H9 (cell line): ENCODE measurements around the gene SFRP2. TPM values are rescaled to one million over a fixed set of nuclear protein-coding genes. Genes with fewer than 3 reads are reported as not detected.
A peak's percentile ranks its signal among the peaks of the same experiment; 100 is the strongest.

ENCODE experiments used
- DNase-seq: peaks from one replicate; pipeline ENCODE4 v3.0.0-alpha.2; 2017
- H2AFZ ChIP-seq: one replicate; pipeline ENCODE4 v1.6.1; 2013; ENCODE audit warnings: mild to moderate bottlenecking, low read length, control low read depth, moderate library complexity
- H2AK5ac ChIP-seq: 2 replicates; pipeline ENCODE4 v1.6.1; 2013; ENCODE audit warnings: low read length, control low read depth, mixed read lengths; ENCODE audit not compliant: insufficient read length
- H2BK120ac ChIP-seq: one replicate; pipeline ENCODE4 v1.6.1; 2013; ENCODE audit warnings: low read depth, mild to moderate bottlenecking, low read length, control low read depth, inconsistent platforms; ENCODE audit not compliant: poor library complexity, severe bottlenecking
- H2BK12ac ChIP-seq: 2 replicates; pipeline ENCODE4 v1.6.1; 2013; ENCODE audit warnings: low read length, control low read depth, mixed read lengths, low read depth; ENCODE audit not compliant: insufficient read length
- H2BK15ac ChIP-seq: 2 replicates; pipeline ENCODE4 v1.6.1; 2013; ENCODE audit warnings: low read depth, low read length, control low read depth
- H2BK20ac ChIP-seq: one replicate; pipeline ENCODE4 v1.6.1; 2013; ENCODE audit warnings: low read depth, mild to moderate bottlenecking, low read length, control low read depth, inconsistent platforms; ENCODE audit not compliant: poor library complexity, severe bottlenecking
- H2BK5ac ChIP-seq: 2 replicates; pipeline ENCODE4 v1.6.1; 2013; ENCODE audit warnings: low read length, control low read depth, mixed read lengths; ENCODE audit not compliant: insufficient read length
- H3K14ac ChIP-seq: 2 replicates; pipeline ENCODE4 v1.6.1; 2013; ENCODE audit warnings: low read length, control low read depth; ENCODE audit not compliant: insufficient read depth
- H3K18ac ChIP-seq: 2 replicates; pipeline ENCODE4 v1.6.1; 2013; ENCODE audit warnings: low read depth, mild to moderate bottlenecking, mixed read lengths, low read length, control low read depth; ENCODE audit not compliant: insufficient read length
- H3K23ac ChIP-seq: 2 replicates; pipeline ENCODE4 v1.6.1; 2013; ENCODE audit warnings: low read length, control low read depth, mixed read lengths, low read depth; ENCODE audit not compliant: insufficient read length
- H3K23me2 ChIP-seq: 2 replicates; pipeline ENCODE4 v1.6.1; 2013; ENCODE audit warnings: low read depth, mild to moderate bottlenecking, mixed read lengths, low read length, control low read depth; ENCODE audit not compliant: insufficient read length, poor library complexity, severe bottlenecking
- H3K27ac ChIP-seq: 2 replicates; pipeline ENCODE4 v1.5.1; 2013; ENCODE audit warnings: low read length, control low read depth, mixed read lengths, low read depth; ENCODE audit not compliant: insufficient read length
- H3K27me3 ChIP-seq: 2 replicates; pipeline ENCODE4 v1.6.1; 2013; ENCODE audit warnings: low read length, control low read depth, inconsistent platforms; ENCODE audit not compliant: insufficient read depth
- H3K4ac ChIP-seq: 2 replicates; pipeline ENCODE4 v1.6.1; 2013; ENCODE audit warnings: low read depth, mild to moderate bottlenecking, control low read depth, inconsistent platforms, low read length, moderate library complexity
- H3K4me1 ChIP-seq: 2 replicates; pipeline ENCODE4 v1.6.1; 2013; ENCODE audit warnings: low read length, control low read depth, inconsistent platforms; ENCODE audit not compliant: insufficient read depth
- H3K4me2 ChIP-seq: 2 replicates; pipeline ENCODE4 v1.6.1; 2013; ENCODE audit warnings: low read length, control low read depth, mixed read lengths; ENCODE audit not compliant: insufficient read length, insufficient read depth
- H3K56ac ChIP-seq: 2 replicates; pipeline ENCODE4 v1.6.1; 2013; ENCODE audit warnings: low read depth, mild to moderate bottlenecking, mixed read lengths, low read length, control low read depth; ENCODE audit not compliant: insufficient read length
- H3K79me1 ChIP-seq: 2 replicates; pipeline ENCODE4 v1.6.1; 2013; ENCODE audit warnings: low read depth, mild to moderate bottlenecking, moderate library complexity, low read length, control low read depth, inconsistent platforms; ENCODE audit not compliant: insufficient read depth, poor library complexity, severe bottlenecking
- H3K79me2 ChIP-seq: 2 replicates; pipeline ENCODE4 v1.6.1; 2013; ENCODE audit warnings: low read length, control low read depth, inconsistent platforms; ENCODE audit not compliant: insufficient read depth
- H3K9ac ChIP-seq: 2 replicates; pipeline ENCODE4 v1.6.1; 2013; ENCODE audit warnings: low read length, control low read depth, mixed read lengths; ENCODE audit not compliant: insufficient read length; ENCODE audit errors: extremely low read depth
- H3K9me3 ChIP-seq: one replicate; pipeline ENCODE4 v1.6.1; 2013; ENCODE audit warnings: low read depth, low read length, inconsistent platforms; ENCODE audit not compliant: control insufficient read depth
- H3T11ph ChIP-seq: one replicate; pipeline ENCODE4 v1.6.1; 2013; ENCODE audit warnings: mild to moderate bottlenecking, low read length, control low read depth, inconsistent platforms
- H4K20me1 ChIP-seq: one replicate; pipeline ENCODE4 v1.6.1; 2013; ENCODE audit not compliant: control insufficient read depth, insufficient read length, insufficient read depth
- H4K5ac ChIP-seq: 2 replicates; pipeline ENCODE4 v1.6.1; 2013; ENCODE audit warnings: low read depth, mild to moderate bottlenecking, mixed read lengths, low read length, control low read depth; ENCODE audit not compliant: insufficient read length
- H4K8ac ChIP-seq: replicated peaks from 2 replicates; pipeline ENCODE4 v1.6.1; 2013; ENCODE audit warnings: low read length, control low read depth, mixed read lengths, low read depth; ENCODE audit not compliant: insufficient read length
- H4K91ac ChIP-seq: 2 replicates; pipeline ENCODE4 v1.6.1; 2013; ENCODE audit warnings: low read depth, mild to moderate bottlenecking, moderate library complexity, mixed read lengths, low read length, control low read depth; ENCODE audit not compliant: insufficient read length
- H3K27ac Mint-ChIP-seq, 3 experiments: 2 replicates in 2 of 3; 3 replicates in 1 of 3; pipeline ENCODE4 v1.8.0; 2020 to 2021; ENCODE audit warnings: mixed read lengths in 3 of 3, mild to moderate bottlenecking in 1 of 3, moderate library complexity in 1 of 3
- H3K27me3 Mint-ChIP-seq: 2 replicates; pipeline ENCODE4 v1.8.0; 2021; ENCODE audit warnings: low read depth, mild to moderate bottlenecking, moderate library complexity, mixed read lengths
- H3K36me3 Mint-ChIP-seq, 3 experiments: 2 replicates in 2 of 3; 3 replicates in 1 of 3; pipeline ENCODE4 v1.8.0; 2020 to 2021; ENCODE audit warnings: low read depth in 3 of 3, mixed read lengths in 3 of 3; ENCODE audit not compliant: insufficient read depth in 1 of 3
- H3K4me1 Mint-ChIP-seq, 2 experiments: 2 replicates each; pipeline ENCODE4 v1.8.0; 2020; ENCODE audit warnings: mixed read lengths in 2 of 2
- H3K4me3 Mint-ChIP-seq, 2 experiments: 2 replicates in 1 of 2; 3 replicates in 1 of 2; pipeline ENCODE4 v1.8.0; 2020 to 2021; ENCODE audit warnings: mild to moderate bottlenecking in 2 of 2, mixed read lengths in 2 of 2, moderate library complexity in 1 of 2
- H3K9me3 Mint-ChIP-seq, 2 experiments: 2 replicates in 1 of 2; 3 replicates in 1 of 2; pipeline ENCODE4 v1.8.0; 2020; ENCODE audit warnings: mild to moderate bottlenecking in 2 of 2, mixed read lengths in 2 of 2, moderate library complexity in 1 of 2
- CTCF ChIP-seq: fragments of 200-600 bp; sonication (generic); conservative IDR thresholded peaks from 3 replicates; pipeline ENCODE4 v1.8.0; 2021; ENCODE audit warnings: antibody characterized with exemption, mild to moderate bottlenecking
- WGBS: extraction: QIAGEN DNeasy Blood & Tissue Kit; methylation state at CpG from one replicate; pipeline ENCODE4 v1.1.7; 2013; ENCODE audit warnings: missing lambda C conversion rate, low lambda C conversion rate, mixed read lengths; ENCODE audit not compliant: insufficient read length; ENCODE audit errors: extremely low coverage; 5-methylcytosine and 5-hydroxymethylcytosine counted together
- total RNA-seq: library from RNA; stranded (reverse); gene quantifications from 2 replicates; pipeline ENCODE4 v1.2.1, GENCODE V29; 2021

Gene SFRP2
- total RNA-seq, 1 experiment from 2014 or later, result 156 TPM

- no peak overlapping the region for H2AFZ ChIP-seq
These were observed 2.2 kb upstream of the SFRP2 start for GRCh38 chr4:153790962-153791551.

More at GRCh38 chr4:153790962-153791551, 2.2 kb upstream of the SFRP2 start:
- Histone ChIP-seq H4K20me1 (no peaks in the 10 kb centered on the region), H2BK12ac (no peak overlapping the region), H3K4me1 (peaks cover 6% of the 10 kb centered on the region), H2BK20ac (no peak overlapping the region), H3K9ac (peak overlapping the region; percentile 64), H3K56ac (no peak overlapping the region), H2BK5ac (no peak overlapping the region), H3K23me2 (peaks cover 40% of the 10 kb centered on the region), H3K4me2 (peak overlapping the region; percentile 57), H3K27me3 (no peaks in the 10 kb centered on the region), H3K79me2 (peaks cover 23% of the 10 kb centered on the region; the same call in 1 of the 2 replicates), H3K79me1 (no peaks in the 10 kb centered on the region), H2BK15ac (no peak overlapping the region), H4K5ac (peak overlapping the region; percentile 63), H4K8ac (no peak overlapping the region), H2AK5ac (no peak overlapping the region), H3K9me3 (no peaks in the 10 kb centered on the region), H3T11ph (no peak overlapping the region), H4K91ac (peak overlapping the region; percentile 91), H3K23ac (no peak overlapping the region), H3K18ac (peak overlapping the region; percentile 63), H3K4ac (no peak overlapping the region; the same call in 1 of the 2 replicates), H3K14ac (peak overlapping the region; percentile 74), H3K27ac (peak overlapping the region; percentile 50), H2BK120ac (no peak overlapping the region)
- H3K4me3 Mint-ChIP-seq, result peak overlapping the region; percentile 78 to 91
- peaks cover 6 to 17% of the 10 kb centered on the region in 2 experiments; a peak in 3 of 5 replicates for H3K9me3 Mint-ChIP-seq
- DNase-seq, result peak; percentile 91
- H3K27ac Mint-ChIP-seq, result peak overlapping the region; percentile 26 to 99 (median 81); a peak in 6 of 7 replicates
- peaks cover 0 to 27% (median 16%) of the 10 kb centered on the region in 3 experiments; a peak in 5 of 7 replicates for H3K36me3 Mint-ChIP-seq
- WGBS, result no CpG with 5 or more reads among the region's 51 CpGs
- H3K27me3 Mint-ChIP-seq, result peaks cover 37% of the 10 kb centered on the region
- peak; percentile 63 for TF ChIP-seq CTCF
- peaks cover 42 to 46% of the 10 kb centered on the region in 2 experiments for H3K4me1 Mint-ChIP-seq
